Fibroblast of villous mesenchyme (primary cell): Measurements from ENCODE around the gene LPAR2. TPM values are rescaled to one million over a fixed set of nuclear protein-coding genes. Genes with fewer than 3 reads are reported as not detected.
"Not testable (repeated sequence)": the region's sequence is repeated elsewhere in the genome, so short reads cannot be mapped to it uniquely, and the experiment has no call there.

ENCODE experiments used
- DNase-seq: peaks from one replicate; pipeline ENCODE4 v3.0.0-alpha.2; 2010; ENCODE audit warnings: low read depth
- H3K4me3 ChIP-seq: 2 replicates; pipeline ENCODE4 v1.5.1; 2011; ENCODE audit warnings: low read depth, mild to moderate bottlenecking, low read length
- total RNA-seq: library from RNA; depleted of rRNA; stranded (reverse); fragments of >200 nt; gene quantifications from 2 replicates; pipeline ENCODE4 v1.2.3, GENCODE V29; 2012
- TF ChIP-seq, protein P1 (sequence below): IDR thresholded peaks from 2 replicates; pipeline ENCODE4 v1.5.1; 2012; ENCODE audit warnings: low read depth, mild to moderate bottlenecking, low read length; ENCODE audit not compliant: insufficient read depth

LPAR2 gene
- total RNA-seq, 1 donor = 0.86 TPM

- TF ChIP-seq, protein P1, sequence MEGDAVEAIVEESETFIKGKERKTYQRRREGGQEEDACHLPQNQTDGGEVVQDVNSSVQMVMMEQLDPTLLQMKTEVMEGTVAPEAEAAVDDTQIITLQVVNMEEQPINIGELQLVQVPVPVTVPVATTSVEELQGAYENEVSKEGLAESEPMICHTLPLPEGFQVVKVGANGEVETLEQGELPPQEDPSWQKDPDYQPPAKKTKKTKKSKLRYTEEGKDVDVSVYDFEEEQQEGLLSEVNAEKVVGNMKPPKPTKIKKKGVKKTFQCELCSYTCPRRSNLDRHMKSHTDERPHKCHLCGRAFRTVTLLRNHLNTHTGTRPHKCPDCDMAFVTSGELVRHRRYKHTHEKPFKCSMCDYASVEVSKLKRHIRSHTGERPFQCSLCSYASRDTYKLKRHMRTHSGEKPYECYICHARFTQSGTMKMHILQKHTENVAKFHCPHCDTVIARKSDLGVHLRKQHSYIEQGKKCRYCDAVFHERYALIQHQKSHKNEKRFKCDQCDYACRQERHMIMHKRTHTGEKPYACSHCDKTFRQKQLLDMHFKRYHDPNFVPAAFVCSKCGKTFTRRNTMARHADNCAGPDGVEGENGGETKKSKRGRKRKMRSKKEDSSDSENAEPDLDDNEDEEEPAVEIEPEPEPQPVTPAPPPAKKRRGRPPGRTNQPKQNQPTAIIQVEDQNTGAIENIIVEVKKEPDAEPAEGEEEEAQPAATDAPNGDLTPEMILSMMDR = no peak
- H3K4me3 ChIP-seq = no peak overlapping the region
- no peak for DNase-seq
Measured at GRCh38 chr19:19619849-19620210, 8.2 kb downstream of the LPAR2 start.

DNA sequence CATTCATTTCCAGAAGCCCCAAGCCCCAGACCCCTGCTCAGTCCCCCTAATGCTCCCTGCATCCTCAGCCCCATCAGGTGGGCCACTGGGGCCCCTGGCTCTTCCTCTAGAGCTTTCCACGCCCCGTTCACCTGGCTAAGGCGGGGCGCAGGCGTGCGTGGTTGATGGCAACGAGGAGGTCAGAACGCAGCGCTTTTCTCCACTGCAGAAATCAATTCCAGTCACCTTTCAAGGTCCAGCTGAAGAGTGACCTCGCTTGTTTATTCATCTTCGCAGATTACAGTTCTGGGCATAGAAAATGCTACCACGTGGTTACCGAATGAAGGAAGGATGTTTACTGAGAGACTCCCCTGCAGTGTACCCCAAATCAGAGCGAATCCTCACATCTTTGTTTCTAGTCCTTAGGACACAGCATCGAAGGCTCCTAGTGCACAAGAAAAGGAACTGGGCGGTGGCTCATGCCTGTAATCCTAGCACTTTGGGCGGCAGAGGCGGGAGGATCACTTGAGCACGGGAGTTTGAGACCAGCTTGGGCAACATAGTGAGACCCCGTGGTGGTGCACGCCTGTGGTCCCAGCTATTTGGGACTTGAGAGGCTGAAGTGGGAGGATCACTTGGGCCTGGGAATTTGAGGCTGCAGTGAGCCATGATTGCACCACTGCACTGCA, 8.7 kb downstream of the LPAR2 start:
- no peak for DNase-seq
- TF ChIP-seq, protein P1 = no peak
- H3K4me3 ChIP-seq = no peak overlapping the region

GRCh38 chr19:19618219-19619051, 9.6 kb downstream of the LPAR2 start, which contains the start of gene PBX4:
TSS of gene PBX4 (minus strand) at chr19:19618687. CDS start at chr19:19618629, 58 bp downstream.
- peak; percentile 87 for DNase-seq
- TF ChIP-seq, protein P1 = no peak
- H3K4me3 ChIP-seq = peak within 1 kb of the TSS; percentile 55

DNA sequence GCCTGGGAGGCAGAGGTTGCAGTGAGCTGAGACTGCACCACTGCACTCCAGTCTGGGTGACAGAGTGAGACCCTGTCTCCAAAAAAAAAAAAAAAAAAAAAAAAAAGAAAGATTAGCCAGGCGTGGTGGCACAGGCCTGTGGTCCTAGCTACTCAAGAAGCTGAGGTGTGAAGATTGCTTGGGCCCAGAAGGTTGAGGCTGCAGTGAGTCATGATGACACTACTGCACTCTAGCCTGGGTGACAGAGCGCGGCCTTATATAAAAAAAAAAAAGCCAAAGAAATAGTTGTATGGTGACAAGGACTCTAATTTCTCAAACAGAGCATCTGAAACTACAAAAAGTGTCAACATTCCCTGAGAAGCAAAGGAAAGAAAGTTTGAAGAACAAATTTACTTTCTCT, 12.9 kb downstream of the LPAR2 start:
- TF ChIP-seq, protein P1 = no peak
- H3K4me3 ChIP-seq = no peak overlapping the region
- peak; percentile 18 for DNase-seq

GRCh38 chr19:19613506-19613905, 14.5 kb downstream of the LPAR2 start:
- H3K4me3 ChIP-seq = no peak overlapping the region
- DNase-seq = peak; percentile 41
- TF ChIP-seq, protein P1 = no peak

DNA sequence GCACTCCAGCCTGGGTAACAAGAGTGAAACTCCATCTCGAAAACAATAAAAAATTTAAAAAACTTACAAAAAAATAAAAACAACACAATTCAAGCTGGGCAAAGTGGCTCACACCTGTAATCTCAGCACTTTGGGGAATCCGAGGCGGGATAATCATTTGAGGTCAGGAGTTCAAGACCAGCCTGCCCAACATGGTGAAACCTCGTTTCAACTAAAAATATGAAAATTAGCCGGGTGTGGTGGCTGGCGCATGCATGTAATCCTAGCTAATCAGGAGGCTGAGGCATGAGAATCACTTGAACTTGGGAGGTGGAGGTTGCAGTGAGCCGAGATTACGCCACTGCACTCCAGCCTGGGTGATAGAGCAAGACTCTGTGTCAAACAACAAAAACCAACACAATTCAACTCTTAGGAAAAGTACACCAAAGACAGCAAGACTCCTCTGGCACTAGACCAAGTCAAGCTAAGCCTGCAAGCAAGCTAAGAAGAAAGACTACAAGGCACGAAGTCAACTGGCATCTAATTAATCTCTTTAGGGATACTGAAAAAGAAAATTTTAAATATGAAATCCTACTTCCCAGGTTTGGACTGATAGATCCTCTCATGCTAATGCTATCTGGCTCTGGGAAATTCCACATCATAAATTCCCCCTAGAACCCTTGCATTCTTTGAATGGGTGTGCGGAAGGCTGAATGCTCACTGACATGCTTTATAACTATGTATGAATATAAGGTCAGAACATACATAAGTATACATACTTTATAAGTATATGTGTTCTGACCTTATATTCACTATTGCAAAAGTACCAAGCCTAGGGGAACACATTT, 17.4 kb downstream of the LPAR2 start:
- TF ChIP-seq, protein P1 = no peak
- DNase-seq = no peak

DNA sequence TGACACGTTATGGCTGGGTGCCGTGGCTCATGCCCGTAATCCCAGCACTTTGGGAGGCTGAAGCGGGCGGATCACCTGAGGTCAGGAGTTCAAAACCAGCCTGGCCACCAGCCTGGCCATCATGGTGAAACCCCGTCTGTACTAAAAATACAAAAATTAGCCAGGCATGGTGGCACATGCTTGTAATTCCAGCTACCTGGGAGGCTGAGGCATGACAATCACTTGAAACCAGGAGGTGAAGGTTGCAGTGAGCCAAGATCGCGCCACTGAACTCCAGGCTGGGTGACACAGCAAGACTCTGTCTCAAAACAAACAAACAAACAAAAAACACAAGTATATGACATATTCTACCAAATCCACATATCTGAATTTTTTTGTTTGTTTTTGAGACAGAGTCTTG, 21.3 kb downstream of the LPAR2 start:
- not testable (repeated sequence) for H3K4me3 ChIP-seq, DNase-seq

More for the DNA sequence above, 17.4 kb downstream of the LPAR2 start:
- no peak overlapping the region for H3K4me3 ChIP-seq
